ENCODE data around the gene IMPDH1. TPM values are rescaled to one million over a fixed set of nuclear protein-coding genes. Genes with fewer than 3 reads are reported as not detected.

The IMPDH1 gene
- total and polyA plus RNA-seq, 9 of the 15 experiments (the other 6 are each of a cell fraction or from before 2014, with no cell fraction given): 0.80 to 118 (median 64.3) TPM

- no peak for TF ChIP-seq POLR3G (IDR thresholded peaks at IDR 0.05; ENCODE audit: extremely low read depth, insufficient read length, insufficient replicate concordance)
- peak; percentile 53; the same call in 1 of the 2 replicates for TF ChIP-seq ARID1B (IDR thresholded peaks at IDR 0.05)
- TF ChIP-seq CHCHD3 (CRISPR knock-in tag; IDR thresholded peaks at IDR 0.05): no peak
- TF ChIP-seq RNF2 (IDR thresholded peaks at IDR 0.05): no peak
- no peak for TF ChIP-seq CUX1 (CRISPR knock-in tag; IDR thresholded peaks at IDR 0.05)
- 0 out of 2 replicates have a peak, but pooled peaks have one; percentile 31 for TF ChIP-seq LCOR (CRISPR knock-in tag; IDR thresholded peaks at IDR 0.05)
- TF ChIP-seq HNRNPUL1 (IDR thresholded peaks at IDR 0.05; ENCODE audit: low read length): no peak
- no peak for TF ChIP-seq FOXK1 (CRISPR knock-in tag; IDR thresholded peaks at IDR 0.05; ENCODE audit: borderline replicate concordance)
- no peak for TF ChIP-seq TRIM24 (IDR thresholded peaks at IDR 0.05)
- no peak for TF ChIP-seq FOS (IDR thresholded peaks at IDR 0.05; ENCODE audit: extremely low read depth, insufficient read length)
- no peak for TF ChIP-seq MCM3 (IDR thresholded peaks at IDR 0.05)
- TF ChIP-seq ZFP36 (IDR thresholded peaks at IDR 0.05; ENCODE audit: low read depth, low read length, partially characterized antibody): peak; percentile 8
- TF ChIP-seq POLR3A (IDR thresholded peaks at IDR 0.05; ENCODE audit: borderline replicate concordance, extremely low read depth, insufficient read depth, insufficient read length): no peak
- TF ChIP-seq CEBPG (CRISPR knock-in tag; IDR thresholded peaks at IDR 0.05): no peak
- no peak for TF ChIP-seq CEBPG (tag; conservative IDR thresholded peaks at IDR 0.05 in 1 of 2, IDR thresholded peaks at IDR 0.05 in 1 of 2)
- TF ChIP-seq CBFA2T3 (IDR thresholded peaks at IDR 0.05): peak; percentile 67
- TF ChIP-seq RBFOX2 (IDR thresholded peaks at IDR 0.05; ENCODE audit: low read depth, low read length): no peak
These were observed 45.5 kb downstream of the IMPDH1 start (continued) for GRCh38 chr7:128364166-128364870.
